ENCODE data around the gene TOB2. TPM values are rescaled to one million over a fixed set of nuclear protein-coding genes. Genes with fewer than 3 reads are reported as not detected.
"Not testable (repeated sequence)": the region's sequence is repeated elsewhere in the genome, so short reads cannot be mapped to it uniquely, and the experiment has no call there.

Gene TOB2
- total RNA-seq, 1 donor from 2014 or later, result 62.6 TPM

DNA sequence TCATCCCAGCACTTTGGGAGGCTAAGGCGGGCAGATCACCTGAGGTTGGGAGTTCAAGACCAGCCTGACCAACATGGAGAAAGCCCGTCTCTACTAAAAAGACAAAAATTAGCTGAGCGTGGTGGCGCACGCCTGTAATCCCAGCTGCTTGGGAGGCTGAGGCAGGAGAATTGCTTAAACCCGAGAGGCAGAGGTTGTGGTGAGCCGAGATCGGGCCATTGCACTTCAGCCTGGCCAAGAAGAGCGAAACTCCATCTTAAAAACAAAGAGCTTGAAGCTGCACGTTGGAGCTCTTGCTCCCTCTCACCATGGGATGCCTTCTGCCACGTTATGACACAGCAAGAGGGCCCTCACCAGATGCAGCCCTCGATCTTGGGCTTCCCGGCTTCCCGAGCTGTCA is 43.8 kb downstream of the TOB2 start:
- intact Hi-C loops (cut with DNase I), result loop anchor here (5.0 kb wide), 1 partner anchor 114 kb away; no protein-coding TSS in a partner anchor
- not testable (repeated sequence) for DNase-seq; ATAC-seq (ENCODE audit: poor library complexity)

- peak; percentile 72 for ATAC-seq (ENCODE audit: poor library complexity)
- intact Hi-C loops (cut with DNase I), result loop anchor here (5.0 kb wide), 1 partner anchor 115 kb away; no protein-coding TSS in a partner anchor
- DNase-seq, result peak; percentile 86
These were observed 44.6 kb downstream of the TOB2 start for GRCh38 chr22:41401781-41402648.

- DNase-seq (no peak), ATAC-seq (ENCODE audit: poor library complexity) (no peak)
- intact Hi-C loops (cut with DNase I), result no loop called here
These were observed 47.7 kb downstream of the TOB2 start for GRCh38 chr22:41398921-41399320.

DNA sequence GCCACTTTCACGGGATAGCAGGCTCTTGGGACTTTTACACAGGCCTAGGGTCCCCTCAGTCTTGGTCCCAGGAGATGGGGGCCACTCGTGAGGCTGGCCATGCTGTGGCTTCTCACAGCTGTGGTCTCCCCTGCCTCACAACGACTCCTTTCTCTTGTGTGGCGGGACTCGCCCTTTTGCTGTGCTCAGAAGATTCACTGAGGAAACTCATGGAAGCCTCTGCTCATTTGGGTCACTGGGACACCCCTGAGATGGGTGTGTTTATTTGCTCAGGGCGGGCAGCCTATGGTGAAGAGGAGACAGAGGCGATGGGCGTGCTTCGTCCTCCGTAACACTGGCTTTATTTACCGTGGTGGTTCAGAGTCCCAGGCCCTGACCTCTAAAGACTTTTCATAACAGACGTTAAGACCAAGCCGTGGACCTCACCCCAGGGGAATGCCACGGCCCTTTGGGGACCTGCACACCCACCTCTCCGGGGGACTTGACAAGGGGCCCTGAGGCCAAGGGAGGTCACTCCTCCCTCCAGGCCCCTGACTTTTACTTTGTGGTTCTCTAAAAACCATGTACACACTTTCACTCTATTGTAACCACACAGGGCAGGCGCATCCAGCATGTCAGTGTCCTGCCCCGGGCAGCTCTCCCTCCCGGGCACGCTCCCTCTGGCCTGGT is 49.3 kb downstream of the TOB2 start:
- ATAC-seq (ENCODE audit: poor library complexity) (no peak), DNase-seq (no peak)
- intact Hi-C loops (cut with DNase I), result no loop called here

- intact Hi-C loops (cut with DNase I), result no loop called here
- no peak for DNase-seq
These were observed 50.9 kb downstream of the TOB2 start for GRCh38 chr22:41395531-41396240.

GRCh38 chr22:41394012-41394356 is 52.6 kb downstream of the TOB2 start:
- intact Hi-C loops (cut with DNase I), result no loop called here
- DNase-seq, result no peak
- ATAC-seq (ENCODE audit: poor library complexity), result no peak

More at GRCh38 chr22:41395531-41396240, 50.9 kb downstream of the TOB2 start:
- no peak for ATAC-seq (ENCODE audit: poor library complexity)

DNA sequence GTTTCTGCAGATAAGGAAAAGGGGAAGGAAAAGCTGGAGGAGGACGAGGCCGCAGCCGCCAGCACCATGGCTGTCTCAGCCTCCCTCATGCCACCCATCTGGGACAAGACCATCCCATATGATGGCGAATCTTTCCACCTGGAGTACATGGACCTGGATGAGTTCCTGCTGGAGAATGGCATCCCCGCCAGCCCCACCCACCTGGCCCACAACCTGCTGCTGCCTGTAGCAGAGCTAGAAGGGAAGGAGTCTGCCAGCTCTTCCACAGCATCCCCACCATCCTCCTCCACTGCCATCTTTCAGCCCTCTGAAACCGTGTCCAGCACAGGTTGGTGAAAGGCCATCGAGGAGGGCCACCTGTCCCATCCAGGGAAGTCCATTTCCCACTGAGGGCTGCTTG is 59.3 kb downstream of the TOB2 start:
- no peak for DNase-seq
- no peak for ATAC-seq (ENCODE audit: poor library complexity)
- intact Hi-C loops (cut with DNase I), result no loop called here

DNA sequence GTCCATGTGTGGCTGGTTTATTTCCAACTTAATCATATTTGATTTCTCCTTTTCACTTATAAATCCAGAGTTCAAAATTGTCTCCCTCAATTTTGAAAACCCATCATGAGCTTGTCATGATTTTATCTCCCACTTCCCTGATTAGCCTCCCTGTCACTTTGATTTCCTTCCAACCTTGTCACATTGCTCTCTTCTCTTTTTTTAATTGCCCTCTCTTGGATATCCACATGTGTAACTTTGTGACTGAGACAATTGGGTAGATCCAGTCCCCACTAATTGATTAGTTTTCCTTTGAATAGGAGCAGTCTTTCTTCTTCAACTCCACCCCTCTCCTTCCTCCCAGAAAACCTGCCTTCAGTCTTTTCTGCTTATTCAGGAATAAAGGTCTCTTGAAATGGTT is 62.5 kb downstream of the TOB2 start:
- intact Hi-C loops (cut with DNase I), result no loop called here
- no peak for DNase-seq
- ATAC-seq (ENCODE audit: poor library complexity), result no peak

Other genes starting within 250 kb of the TOB2 start
- 14.9 TPM for gene L3MBTL2, start 241.5 kb downstream of the TOB2 start, total RNA-seq
- gene CHADL, start 205.9 kb downstream of the TOB2 start, total RNA-seq, result 22.6 TPM
- 42.8 TPM for gene RANGAP1, start 160.6 kb downstream of the TOB2 start, total RNA-seq
- 41.3 TPM for gene ZC3H7B, start 145.3 kb downstream of the TOB2 start, total RNA-seq
- 20.7 TPM for gene TEF, start 64.9 kb downstream of the TOB2 start, total RNA-seq
- gene PHF5A, start 21.9 kb upstream of the TOB2 start, total RNA-seq, result 26.4 TPM
- gene ACO2, start 22.3 kb upstream of the TOB2 start, total RNA-seq, result 835 TPM
- 18.3 TPM for gene POLR3H, start 97.7 kb upstream of the TOB2 start, total RNA-seq
- gene CSDC2, start 114.2 kb upstream of the TOB2 start, total RNA-seq, result 252 TPM
- 13.9 TPM for gene PMM1, start 143.0 kb upstream of the TOB2 start, total RNA-seq
- gene DESI1, start 174.2 kb upstream of the TOB2 start, total RNA-seq, result 38.4 TPM
- gene XRCC6, start 174.5 kb upstream of the TOB2 start, total RNA-seq, result 143 TPM
- gene SNU13, start 242.1 kb upstream of the TOB2 start, total RNA-seq, result 193 TPM

Data from Right ventricle myocardium superior (tissue), 1 donor.